NCI-H510A treated with DMSO at 0.1 percent for 48 hours (cell line): ENCODE measurements around the gene USP54.

Experiments used
- DNase-seq: peaks from one replicate; lab custom pipeline; 2025; lab: John Stamatoyannopoulos, UW

The USP54 gene

DNA sequence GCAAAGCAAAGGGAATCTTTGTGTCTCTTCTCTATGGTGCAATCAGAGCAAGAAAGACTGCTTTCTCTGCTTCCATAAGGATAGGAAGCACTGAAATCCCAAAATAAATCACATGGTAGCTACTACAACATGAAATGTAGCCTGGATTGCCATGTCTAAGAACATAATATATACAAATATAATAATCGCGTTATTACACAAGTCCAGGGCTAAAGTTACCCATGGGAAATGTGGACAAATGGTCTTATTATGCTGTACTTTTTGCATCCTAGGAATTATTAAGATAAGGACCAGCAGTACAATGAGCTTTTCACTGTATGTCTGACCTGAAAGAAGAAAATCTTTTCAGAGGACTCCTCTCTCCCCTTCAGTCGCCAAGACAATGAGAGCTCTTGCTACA is 71.8 kb downstream of the USP54 start:
- no peak for DNase-seq

DNA sequence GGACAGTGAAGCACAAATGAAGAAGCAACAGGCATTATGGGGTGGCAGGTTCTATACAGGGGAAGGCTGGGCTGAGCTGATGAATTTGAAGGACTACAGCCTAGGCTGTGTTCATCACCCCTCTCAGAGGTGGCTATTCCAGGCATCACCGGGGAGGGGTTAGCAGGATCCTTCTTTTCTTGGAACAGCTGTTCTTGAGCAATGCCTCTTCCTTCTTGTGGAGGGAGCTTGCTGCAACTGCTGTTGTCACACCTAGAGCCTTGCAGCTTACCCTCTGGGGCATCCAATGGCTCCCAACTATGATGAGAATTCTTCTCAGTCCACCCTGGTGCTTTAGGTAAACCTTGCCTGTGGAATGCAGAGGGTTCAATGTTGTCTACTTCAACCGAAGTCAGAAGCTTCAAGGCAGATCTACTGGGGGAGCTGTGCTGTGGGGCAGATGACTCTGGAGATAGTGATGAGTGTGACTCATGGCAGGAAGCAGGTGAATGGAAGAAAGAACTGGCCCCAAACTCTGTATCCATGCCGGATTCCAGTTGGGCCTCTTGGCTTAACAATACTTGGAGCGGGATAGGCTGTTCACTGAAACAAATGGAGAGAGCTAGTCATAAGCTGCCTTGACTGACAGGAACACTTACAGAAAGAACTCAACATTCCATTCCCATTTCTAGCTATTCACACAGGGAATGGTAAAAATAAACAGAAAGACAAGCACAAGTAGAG is 73.8 kb downstream of the USP54 start:
- no peak for DNase-seq

DNA sequence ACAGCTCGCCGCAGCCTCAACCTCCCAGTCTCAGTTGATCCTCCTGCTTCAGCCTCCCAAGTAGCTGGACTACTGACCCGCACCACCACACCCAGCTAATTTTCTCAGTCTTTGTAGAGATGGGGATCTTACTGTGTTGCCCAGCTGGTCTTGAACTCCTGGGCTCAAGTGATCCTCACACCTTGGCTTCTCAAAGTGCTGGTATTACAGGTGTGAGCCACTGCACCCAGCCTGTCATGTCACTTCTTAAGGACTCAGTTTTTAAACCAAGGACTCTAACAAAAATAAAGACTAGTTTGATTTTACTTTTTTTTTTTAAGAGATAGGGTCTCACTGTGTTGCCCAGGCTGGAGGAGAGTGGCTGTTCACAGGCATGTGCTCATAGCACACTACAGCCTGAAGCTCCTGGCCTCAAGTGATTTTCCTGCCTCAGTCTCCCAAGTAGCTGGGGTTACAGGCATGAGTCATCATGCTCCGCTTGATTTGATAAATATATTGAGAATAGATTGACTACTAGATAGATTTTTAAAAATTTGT is 78.9 kb downstream of the USP54 start:
- DNase-seq: no peak

DNA sequence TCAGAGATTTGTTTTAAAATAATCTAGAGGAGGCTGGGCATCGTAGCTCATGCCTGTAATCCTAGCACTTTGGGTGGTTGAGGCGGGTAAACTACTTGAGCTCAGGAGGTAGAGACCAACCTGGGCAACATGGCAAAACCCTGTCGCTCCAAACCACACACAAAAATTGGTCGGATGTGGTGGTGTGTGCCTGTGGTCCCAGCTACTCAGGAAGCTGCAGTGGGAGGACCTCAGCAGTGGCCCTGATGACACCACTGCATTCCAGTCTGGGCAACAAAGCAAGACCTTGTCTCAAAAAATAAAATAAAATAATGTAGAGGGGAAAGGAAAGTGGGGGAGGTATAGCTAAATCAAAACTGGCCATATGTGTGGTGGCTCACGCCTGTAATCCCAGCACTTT is 81.4 kb downstream of the USP54 start:
- no peak for DNase-seq

DNA sequence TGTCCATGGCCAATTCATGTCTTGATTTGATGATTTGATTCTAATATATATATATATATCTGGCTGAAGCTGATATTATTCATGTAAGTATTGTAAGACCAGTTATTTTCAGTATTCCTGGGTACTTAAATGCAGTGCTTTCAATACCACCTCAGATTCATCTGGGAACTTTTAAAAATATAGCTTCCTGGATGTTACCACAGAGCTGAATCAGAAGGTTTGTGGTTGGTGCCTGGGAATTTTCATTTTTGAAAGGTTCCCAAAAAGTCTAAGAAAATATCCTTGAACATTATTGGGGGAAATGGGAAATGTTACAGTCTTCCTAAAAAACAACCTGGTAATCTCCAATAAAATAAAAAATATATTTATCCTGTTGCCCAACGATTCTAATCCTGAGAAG is 84.7 kb downstream of the USP54 start:
- no peak for DNase-seq

DNA sequence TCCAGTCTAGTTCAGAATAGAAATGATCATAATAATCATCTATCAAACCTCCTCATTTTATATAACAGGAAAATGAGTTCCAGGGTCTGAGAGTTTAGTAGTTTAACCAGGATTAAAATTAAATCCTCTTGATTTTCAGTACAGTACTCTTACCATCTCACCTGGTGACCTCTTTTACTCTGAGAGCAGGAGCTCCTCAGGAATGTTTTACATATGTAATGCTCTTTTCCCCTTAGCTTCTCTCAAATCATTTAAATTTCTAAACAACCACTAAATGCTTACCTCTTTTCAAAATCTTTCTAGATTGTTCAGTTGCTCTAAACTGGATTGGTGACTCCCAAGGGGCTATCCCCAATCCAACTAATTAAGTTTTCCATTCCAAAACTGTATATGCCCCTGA is 85.1 kb downstream of the USP54 start:
- no peak for DNase-seq

DNA sequence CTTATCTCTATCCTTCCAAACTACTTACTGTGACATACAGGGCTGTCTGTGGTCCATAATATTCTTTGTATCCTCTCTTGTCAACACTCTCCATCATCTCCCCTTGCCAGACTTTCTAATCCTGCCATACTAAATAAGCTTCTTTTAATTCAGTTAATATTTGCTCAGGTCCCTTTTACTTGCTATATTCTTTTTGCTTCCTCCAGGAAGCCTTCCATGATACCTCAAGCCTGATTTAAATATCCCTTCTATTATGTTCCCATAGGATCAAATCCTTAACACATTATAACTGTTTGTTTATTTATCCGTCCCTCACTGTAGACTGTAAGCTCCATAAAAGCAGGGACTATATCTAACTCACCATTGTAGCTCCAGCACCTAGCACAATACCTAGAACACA is 88.1 kb downstream of the USP54 start:
- no peak for DNase-seq

DNA sequence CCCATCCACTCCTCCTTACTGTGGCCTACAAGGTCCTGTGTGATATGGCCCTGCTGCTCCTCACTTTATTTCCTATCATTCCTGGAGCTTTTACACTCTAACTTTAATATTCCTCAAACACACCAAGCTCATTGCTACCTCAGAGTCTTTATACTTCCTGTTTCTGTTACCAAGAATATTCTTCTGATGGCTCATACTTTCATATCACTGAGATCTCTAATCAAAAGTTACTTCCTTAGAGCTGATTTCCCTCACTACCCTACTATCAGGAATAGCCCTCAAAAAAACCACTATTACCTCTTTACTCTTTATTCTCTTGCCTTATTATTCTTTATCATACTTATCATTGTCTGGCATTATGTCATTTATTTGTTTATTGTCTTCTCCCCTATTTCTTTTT is 89.5 kb downstream of the USP54 start:
- no peak for DNase-seq

DNA sequence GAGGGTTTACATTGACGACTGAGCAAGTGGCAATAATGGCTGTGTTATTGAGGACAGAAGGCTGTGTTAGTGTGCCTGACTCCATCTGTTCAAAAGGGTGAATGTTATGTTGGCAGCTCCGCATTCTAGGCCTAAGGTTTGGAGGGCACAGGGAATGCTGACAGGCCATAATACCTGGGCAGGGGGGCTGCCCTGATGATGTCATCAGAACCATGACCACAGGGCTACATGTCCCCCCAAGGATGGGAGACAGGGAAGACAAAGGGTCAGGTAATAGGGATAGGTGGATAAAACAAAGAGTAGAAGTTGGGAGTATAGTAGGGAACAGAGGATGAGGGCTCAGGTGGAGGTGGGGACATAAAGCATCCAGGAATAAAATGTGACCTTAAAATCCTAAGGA is 93.5 kb downstream of the USP54 start:
- no peak for DNase-seq

DNA sequence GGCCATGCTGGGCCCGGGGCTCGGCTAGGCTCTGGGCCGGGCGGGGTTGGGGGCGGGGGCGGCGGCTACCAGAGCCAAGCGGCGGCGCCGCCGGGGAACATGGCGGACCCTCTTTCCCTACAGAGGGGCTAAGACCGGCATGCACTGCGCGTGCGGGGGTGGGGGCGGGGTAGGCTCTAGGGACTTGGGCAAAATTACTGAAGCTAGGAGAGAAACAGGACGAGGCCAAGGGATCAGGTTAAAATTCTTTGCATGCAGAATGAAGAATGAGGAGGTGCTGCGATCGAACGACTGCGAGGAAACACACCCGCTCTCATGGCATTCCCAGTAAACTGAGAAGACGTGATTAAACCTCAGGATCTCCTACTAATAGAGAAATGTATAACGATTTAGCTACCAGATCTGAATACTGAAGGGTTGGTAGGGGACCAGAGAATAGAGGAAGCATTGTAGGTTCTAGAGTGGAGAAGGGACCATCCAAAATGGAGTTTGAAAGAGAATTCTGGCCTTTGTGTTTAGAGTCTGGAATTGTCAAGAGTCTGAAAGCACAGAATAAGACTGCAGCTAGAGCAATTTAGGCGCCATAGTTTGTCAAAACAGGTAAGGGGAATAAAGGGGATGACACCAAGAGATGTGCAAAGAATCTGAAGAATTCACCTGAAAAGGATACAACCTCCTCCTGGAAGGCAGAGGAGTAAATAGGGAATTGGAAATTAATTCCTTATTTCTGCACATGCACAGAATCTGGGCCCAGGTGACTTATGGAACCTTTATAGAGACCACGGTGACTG is 95.1 kb downstream of the USP54 start, which contains the start of gene PPP3CB:
PPP3CB (minus strand) TSS at position 141 of the 791 bp plus-strand sequence; CDS start at position 6, 135 bp downstream.
- DNase-seq: peak; percentile 94

DNA sequence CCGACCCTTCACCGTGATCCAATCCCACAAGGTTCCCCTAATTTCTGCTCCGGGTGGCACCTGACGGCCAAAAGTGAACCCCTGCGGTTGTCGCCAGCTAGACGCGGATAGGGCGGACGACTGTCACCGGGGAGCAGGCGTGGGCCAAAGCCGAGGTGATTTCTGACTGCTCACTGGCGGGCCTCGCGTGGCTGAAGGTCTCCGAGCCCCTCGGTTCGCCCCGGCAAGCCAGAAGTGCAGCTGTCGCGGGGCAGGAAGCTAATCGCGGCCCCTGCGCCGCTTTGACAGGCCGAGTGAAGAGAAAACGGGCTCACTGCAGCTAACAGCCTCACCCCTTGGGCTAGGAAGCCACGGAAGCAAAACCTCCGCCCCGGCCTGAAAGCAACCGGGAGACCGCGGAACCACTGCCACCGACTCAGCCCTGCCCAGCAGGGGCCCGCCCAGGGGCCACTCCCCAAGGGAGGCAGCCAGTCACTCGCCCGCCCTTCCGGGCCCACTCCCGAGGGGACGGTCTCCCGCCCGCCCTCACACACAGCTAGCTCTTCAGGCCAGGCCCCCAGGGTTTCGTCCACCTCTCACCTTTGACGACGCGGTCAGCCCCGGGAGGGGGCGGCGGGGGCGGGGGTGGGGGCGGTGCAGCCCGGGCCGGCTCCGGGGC is 95.8 kb downstream of the USP54 start:
- peak; percentile 94 for DNase-seq

DNA sequence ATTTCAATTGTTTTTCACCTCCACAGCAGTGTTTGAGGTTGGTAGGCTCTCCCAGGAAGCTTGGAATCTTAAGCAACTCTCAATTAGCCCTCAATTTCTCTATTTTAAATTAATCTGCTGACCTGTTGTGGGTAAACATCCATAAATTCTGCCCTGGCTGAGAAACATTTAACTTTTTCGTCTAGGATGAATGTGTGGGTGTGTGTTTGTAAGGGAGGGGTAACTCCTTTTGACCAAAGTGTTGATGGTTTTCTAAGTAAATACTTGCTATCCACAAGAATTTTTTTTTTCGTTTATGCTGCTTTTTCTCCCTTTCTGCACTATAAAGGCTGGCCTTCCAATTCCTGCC is 96.3 kb downstream of the USP54 start:
- DNase-seq: no peak

DNA sequence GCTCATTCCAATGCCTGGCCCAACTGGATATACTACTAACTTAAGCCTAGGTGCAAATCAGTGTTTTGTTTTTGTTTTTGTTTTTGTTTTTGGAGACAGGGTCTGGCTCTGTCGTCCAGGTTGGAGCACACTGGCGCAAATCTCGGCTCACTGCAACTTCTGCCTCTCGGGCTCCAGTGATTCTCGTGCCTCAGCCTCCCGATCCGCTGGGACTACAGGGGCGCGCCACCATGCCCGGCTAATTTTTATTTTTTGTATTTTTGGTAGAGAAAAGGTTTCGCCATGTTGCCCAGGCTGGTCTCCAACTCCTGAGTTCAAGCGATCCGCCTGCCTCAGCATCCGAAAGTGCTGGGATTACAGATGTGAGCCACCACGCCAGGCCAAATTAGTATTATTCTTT is 96.9 kb downstream of the USP54 start:
- DNase-seq: no peak

DNA sequence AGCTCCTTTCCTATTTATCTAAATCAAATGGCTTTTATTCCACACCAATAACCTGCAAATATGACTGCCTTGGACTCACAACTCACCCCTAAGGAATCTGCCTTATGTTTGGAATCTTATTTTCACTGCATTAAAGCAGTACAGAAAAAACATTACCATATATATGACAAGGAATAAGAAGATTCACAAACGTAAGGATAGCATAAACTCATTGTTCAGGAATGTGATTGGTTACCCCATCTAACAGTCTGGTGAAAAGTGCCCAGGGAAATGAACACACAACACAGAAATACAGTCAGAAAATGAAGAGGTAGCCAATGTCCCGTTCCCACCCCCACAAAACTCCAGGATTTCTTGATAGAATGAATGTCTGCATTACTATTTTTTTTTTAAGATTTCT is 97.4 kb downstream of the USP54 start:
- no peak for DNase-seq

DNA sequence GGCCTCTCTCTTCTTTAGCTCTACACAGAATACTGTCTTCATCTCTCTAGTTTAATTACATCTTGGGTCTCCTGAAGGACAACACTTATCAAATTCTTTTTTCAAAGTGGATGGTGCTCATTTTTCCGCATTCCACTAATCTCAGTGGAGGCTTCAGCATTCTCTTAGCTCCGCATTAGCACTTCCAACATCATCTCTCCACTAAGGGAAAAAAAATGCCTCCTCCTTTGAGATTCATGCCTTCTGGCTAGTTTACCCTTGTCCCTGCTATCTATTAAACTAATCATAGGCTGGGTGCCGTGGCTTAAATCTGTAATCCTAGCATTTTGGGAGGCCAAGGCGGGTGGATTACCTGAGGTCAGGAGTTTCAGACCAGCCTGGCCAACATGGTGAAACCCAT is 104.5 kb downstream of the USP54 start:
- DNase-seq: no peak

DNA sequence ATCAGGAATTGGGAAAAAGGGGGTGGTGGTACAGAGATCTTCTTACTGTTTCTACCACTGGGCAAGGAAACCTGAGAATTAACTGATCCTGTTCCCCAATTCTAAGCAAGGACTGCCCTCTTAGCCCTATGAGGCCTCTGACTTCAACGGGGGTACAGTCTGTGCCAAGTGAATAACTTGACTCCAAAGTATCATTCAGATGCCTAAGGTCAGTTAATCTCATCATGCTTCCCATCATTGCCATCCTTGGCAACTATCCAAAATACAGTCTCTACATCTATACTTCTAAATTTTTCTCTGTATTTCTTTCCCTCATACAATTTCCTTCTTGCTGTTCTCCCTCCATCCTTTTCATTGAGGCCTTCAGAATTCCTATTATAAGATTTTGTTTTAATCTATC is 105.8 kb downstream of the USP54 start:
- DNase-seq: no peak

DNA sequence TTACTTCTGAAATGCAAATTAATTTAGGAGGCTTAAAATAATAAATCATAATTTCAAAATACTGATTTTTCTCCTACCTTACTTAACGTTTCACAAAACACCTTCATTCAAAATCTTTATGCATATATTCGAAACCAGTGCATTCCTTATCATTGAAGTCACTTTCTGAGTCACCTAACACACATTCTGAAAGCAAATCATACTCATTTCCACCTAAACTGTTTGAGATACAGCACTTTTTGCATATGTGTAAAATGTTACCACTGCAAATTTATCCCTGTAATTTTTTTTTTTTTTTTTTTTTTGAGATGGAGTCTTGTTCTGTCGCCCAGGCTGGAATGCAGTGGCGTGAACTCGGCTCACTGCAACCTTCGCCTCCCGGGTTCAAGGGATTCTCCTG is 111.0 kb downstream of the USP54 start:
- DNase-seq: no peak

DNA sequence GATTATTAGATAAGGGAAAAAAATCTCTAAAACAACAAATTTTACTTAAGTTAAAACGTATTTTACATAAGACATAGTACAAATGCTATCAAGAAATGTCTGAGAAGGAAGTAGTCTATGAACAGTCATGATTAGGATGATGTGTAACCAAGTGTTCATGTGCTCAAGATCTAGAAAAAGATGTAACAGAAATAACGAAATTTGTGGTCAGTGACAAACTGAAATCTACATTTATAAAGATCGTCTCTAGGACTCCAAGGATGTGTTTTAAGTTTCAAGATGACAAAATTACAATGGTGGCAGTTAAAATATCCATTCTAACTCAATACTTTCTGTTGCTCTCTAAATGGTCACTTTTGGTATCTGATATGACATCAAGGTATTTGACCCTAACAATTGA is 112.5 kb downstream of the USP54 start:
- no peak for DNase-seq

DNA sequence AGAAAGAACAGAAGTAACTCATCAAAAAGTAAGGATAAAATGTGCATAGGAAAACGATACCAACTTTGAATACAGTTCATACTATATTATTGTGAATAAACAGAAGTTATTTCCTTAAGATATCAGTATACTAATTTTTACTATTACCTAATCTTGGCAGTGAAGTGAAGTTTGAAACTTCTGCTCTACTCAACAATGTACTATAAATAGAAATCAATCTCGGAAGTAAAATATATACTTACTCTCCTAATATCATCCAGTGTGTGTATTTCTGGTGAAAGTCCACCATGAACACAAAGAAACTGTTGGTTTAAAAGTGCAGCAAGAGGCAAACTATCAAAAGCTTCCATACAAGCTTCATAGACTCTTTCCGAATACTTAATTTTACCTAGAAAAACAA is 119.9 kb downstream of the USP54 start:
- DNase-seq: no peak

DNA sequence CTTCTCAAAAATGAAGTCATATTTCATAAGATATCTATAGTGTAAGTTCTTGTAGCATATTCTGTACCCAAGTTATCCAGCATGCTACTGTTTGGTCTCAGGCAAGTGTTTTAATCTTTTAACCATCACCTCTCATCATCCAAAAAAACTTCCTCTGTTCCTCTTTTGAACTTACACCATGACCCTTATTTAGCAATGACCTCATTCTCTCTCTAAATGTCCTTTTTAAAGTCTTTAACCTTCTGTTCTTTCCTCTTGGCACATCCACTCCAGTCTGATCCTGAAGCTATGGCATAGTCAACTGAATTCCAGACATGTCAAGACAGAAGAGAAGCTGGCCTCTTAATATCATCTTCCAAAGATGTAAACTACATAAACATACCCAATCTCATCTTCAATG is 121.6 kb downstream of the USP54 start:
- DNase-seq: no peak

DNA sequence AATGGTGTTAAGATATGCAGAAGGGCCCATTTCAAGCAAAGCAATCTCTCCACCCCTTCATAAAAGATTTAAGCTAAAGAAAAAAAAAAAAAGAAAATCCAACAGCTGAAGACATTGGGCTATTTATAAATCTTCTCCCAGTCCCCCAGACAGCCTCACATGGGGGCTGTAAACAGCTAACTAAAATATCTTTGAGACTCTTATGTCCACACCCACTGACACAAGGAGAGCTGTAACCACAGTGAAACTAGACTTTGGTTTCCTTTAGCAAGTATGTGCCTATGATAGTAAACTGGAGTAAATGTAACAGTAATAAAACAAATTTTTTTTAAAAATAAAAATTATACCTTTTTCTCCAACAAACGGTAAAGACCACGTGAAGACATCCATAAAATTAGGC is 123.9 kb downstream of the USP54 start:
- DNase-seq: no peak

DNA sequence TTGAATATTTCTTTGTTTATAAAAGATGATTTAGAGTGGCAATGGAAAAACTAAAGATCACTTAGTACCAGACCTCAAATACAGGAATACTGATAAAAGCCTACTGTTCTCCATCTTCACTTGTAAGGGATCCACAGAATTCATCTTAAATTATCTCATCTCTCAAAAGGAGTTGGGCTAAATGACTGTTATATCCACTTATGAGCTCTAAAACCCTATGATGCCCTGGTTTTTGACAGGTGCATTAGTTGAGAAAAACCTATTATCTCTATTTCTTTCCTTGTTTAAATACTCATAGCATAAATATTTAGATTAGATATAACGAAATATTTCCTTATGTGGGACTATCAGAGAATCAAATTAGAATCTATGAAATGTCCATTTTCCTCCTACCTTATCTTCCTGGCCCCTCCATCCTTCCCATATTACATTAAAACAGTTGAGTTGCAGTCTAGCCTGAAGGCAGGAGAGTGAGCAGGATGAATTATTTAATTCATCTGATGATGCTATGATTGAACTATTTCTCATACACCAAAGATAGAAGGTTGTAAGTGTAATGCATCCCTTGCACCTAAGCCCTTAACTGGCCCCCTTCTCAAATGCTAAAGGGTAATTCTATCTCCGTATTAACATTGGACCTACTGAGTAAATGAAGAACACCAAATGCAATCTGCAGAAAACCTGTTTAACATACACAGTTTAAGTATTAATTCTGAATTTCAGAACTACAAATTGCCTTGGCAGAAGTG is 125.0 kb downstream of the USP54 start:
- no peak for DNase-seq
